ENCODE results near the gene PWP1.
A peak's percentile ranks its signal among the peaks of the same experiment; 100 is the strongest.
"Not testable (repeated sequence)": the region's sequence is repeated elsewhere in the genome, so short reads cannot be mapped to it uniquely, and the experiment has no call there.

PWP1 gene

GRCh38 chr12:107668320-107669098 lies 17.1 kb upstream of the PWP1 start:
- DNase-seq, result no peak

DNA sequence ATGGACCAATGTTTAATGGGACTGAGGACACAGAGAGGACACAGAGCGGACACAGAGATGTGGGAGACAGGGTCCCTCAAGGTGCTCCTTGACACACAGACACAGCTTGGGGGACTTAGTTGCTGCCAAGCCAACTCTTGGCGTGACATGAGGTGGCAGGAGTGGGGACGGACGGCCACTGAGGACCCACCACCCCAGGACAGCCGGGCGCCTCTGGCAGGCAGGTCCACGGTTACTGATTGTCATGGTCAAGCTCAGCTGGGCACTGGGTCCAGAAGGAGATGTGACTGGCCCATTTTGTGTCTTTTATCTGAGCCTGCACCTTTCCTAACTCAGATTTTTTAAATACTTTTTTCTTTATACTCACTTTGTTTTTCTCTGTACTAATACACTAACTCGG lies 15.7 kb upstream of the PWP1 start:
- DNase-seq, result no peak

- peak; percentile 71 for DNase-seq
Measured at GRCh38 chr12:107670999-107671643, 14.5 kb upstream of the PWP1 start.

DNA sequence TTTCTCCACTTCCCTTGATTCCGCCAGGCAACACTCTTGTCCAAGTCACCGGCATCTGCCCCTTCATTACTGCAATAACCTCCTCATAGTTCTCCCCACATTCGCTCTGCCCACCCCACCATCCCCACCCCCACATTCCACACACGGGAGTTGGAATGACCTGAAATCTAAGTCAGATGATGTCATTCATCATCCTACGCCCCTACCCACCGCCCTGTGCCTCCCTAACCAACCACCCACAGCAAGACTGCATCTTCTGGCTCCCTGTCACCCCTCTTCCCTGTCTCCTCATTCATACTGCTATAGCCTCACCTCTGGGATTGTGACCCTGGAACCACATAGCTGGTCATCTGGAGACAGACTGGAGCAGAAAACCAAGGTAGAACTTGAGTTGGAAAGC lies 7.9 kb upstream of the PWP1 start:
- DNase-seq, result no peak

GRCh38 chr12:107679336-107679735 lies 6.3 kb upstream of the PWP1 start:
- DNase-seq, result no peak

DNA sequence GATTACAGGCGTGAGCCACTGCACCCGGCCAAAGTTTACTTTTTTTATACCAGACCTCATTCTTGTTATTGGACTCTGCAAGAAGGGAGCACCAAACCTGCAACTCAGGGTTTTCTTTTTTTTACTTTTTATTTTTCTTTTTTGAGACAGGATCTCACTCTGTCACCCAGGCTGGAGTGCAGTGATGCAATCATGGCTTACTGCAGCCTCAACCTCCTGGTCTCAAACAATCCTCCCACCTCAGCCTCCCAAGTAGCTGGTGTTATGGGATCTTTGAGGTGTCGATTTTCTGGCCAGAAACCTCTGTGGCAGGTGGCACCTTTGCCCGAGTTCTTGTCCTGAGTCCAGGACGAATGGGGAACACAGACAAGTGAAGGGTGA lies 4.2 kb upstream of the PWP1 start:
- DNase-seq, result no peak

DNA sequence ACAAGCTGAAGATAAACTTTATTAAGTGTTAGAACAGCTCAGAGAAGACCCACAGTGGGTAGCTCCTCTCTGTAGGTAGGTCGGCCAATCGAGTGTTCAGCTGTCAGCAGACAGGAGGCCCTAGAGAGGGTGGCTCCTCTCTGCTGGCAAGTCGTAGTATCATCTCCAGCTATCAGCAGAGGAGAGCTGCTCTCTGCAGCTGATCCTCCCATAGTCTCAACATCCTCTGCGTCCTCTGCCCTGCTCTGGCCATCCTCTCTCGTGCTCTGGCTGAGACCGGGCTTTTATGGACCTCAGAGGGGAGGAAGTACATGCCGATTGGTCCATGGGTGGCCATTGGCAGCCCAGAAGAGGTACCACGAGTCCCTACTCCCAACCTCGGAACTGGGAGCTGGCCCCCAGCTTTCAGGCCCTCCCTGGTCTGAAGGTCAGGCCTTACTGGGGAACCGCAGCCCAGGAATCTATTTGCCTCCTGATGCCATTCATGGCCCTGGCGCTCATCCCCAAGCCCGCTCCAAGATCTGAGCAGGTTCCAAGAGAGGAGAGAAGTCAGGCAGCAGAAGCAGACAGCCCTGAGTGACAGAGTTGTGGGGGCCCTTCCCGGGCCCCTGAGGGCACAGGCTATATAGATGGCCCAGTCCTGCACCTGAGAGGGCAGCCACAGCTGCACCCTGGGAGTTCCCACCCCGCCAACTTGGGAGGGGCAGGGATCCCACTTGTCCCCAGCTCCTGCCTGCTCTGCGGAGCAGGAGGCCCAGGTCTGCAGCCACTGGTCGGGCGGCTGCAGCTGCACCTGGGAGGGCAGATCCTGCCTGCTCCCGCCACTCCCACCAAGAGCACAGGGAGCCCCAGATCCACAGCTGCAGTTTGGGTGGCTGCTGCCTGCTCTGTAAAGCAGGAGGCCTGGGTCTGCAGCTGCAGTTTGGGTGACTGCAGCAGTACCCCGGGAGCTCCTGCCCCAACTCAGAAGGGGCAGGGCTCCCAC lies 3.5 kb upstream of the PWP1 start:
- no peak for DNase-seq

- DNase-seq, result no peak
Measured at GRCh38 chr12:107684029-107684795, 1.4 kb upstream of the PWP1 start.

DNA sequence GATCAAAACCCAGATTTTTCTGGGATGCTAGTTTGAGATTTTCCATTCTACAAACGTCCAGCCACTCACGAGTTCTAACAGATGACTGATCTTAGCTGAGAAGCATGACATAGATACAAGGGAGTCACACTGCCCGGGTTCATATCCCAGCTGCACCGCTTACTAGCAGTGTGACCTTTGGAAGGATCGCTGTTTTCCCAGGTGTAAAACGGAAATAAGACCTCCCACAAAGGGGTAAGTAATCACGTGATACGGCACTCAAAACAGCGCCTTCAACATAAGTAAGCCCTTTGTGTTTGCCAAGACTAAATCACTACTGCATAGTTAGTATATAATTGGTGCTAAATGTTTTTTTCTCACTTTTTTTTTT lies 624 bp upstream of the PWP1 start:
- peak; percentile 62 for DNase-seq

GRCh38 chr12:107695772-107696171 lies 10.2 kb downstream of the PWP1 start:
- DNase-seq, result not testable (repeated sequence)

GRCh38 chr12:107702106-107702505 lies 16.5 kb downstream of the PWP1 start:
- no peak for DNase-seq

- no peak for DNase-seq
Measured at GRCh38 chr12:107704041-107704440, 18.4 kb downstream of the PWP1 start.

- not testable (repeated sequence) for DNase-seq
Measured at GRCh38 chr12:107705522-107705921, 19.9 kb downstream of the PWP1 start.

DNA sequence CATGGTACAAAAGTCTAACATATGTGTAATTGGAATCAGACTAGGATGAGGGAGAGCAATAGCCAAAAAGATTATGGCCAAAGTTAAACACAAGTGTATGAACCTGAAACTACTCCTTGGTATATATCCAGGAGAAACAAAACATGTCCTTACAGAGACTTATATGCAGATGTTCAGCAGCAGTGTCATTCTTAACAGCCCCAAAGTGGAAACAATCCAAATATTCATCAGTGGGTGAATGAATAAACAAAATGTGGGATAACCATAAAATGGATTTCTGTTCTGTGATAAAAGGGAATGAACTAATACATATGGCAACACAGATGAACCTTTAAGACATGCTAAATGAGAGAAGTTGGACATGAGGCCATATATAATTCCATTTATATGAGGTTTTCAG lies 30.2 kb downstream of the PWP1 start:
- DNase-seq, result no peak

- no peak for DNase-seq
Measured at GRCh38 chr12:107718606-107719005, 33.0 kb downstream of the PWP1 start.

- not testable (repeated sequence) for DNase-seq
Measured at GRCh38 chr12:107727327-107727726, 41.7 kb downstream of the PWP1 start.

- DNase-seq, result not testable (repeated sequence)
Measured at GRCh38 chr12:107727742-107728141, 42.1 kb downstream of the PWP1 start.

GRCh38 chr12:107730618-107731341 lies 45.2 kb downstream of the PWP1 start:
- DNase-seq, result no peak

- no peak for DNase-seq
Measured at GRCh38 chr12:107731366-107731765, 45.8 kb downstream of the PWP1 start.

GRCh38 chr12:107732365-107732764 lies 46.8 kb downstream of the PWP1 start:
- DNase-seq, result no peak

DNA sequence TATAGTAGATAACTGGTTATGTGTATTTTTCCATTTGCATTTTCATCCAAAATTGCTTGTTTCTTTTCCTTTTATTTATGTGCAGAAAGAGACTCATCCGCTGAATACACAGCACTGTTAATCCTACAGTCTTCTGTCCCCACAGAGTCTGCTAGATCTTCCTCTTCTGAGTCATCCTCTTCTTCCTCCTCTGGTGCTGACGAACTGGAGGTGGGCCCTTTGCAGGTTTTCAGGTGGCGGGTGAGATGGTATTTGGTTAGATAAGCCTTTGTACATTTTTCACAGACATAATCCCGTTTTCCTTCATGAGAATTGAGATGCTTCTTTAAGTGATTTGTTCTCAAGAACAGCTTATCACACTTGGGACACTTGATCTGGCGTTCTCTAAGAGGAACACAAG lies 48.5 kb downstream of the PWP1 start:
- no peak for DNase-seq

GRCh38 chr12:107735763-107736162 lies 50.2 kb downstream of the PWP1 start:
- no peak for DNase-seq

Data from activated CD8-positive, alpha-beta memory T cell treated with anti-CD3 and anti-CD28 coated beads, Interleukin-2, amount 50 U/mL, for 48 hours (primary cell).